ENCODE data around the gene HSH2D.

The HSH2D gene

DNA sequence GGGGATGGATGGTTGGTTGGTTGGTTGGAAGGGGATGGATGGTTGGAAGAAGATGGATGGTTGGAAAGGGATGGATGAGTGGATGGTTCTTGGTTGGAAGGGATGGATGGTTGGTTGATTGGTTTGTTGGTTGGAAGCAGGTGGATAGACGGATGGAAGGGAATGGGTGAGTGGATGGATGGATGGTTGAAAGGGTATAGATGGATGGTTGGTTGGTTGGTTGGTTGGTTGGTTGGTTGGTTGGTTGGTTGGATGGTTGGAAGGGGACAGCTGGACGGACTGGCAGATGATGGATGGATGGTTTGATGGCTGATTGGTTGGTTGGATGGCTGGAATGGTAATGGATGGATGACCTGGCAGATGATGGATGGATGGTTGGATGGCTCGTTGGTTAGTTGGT lies 11.8 kb upstream of the HSH2D start:
- intact Hi-C loops (cut with micrococcal nuclease) = no loop called here
- no peak overlapping the region for H3K27ac Mint-ChIP-seq
- no peaks in the 10 kb centered on the region for H3K27me3 Mint-ChIP-seq
- peaks cover 48% of the 10 kb centered on the region for H3K4me1 Mint-ChIP-seq (ENCODE audit: low read depth)
- H3K9me3 Mint-ChIP-seq = peaks cover 13% of the 10 kb centered on the region
- peaks cover 88% of the 10 kb centered on the region for H3K36me3 Mint-ChIP-seq (ENCODE audit: low read depth)
- no peak overlapping the region for H3K4me3 Mint-ChIP-seq

- H3K4me1 Mint-ChIP-seq (ENCODE audit: low read depth) = peaks cover 54% of the 10 kb centered on the region
- no peaks in the 10 kb centered on the region for H3K27me3 Mint-ChIP-seq
- H3K9me3 Mint-ChIP-seq = peaks cover 13% of the 10 kb centered on the region
- intact Hi-C loops (cut with micrococcal nuclease) = no loop called here
- no peak overlapping the region for H3K4me3 Mint-ChIP-seq
- no peak overlapping the region for H3K27ac Mint-ChIP-seq
- H3K36me3 Mint-ChIP-seq (ENCODE audit: low read depth) = peaks cover 66% of the 10 kb centered on the region
Observed at GRCh38 chr19:16133818-16134217, 9.7 kb upstream of the HSH2D start.

GRCh38 chr19:16134510-16134909 lies 9.0 kb upstream of the HSH2D start:
- Mint-ChIP-seq H3K4me3 (no peak overlapping the region), H3K4me1 (ENCODE audit: low read depth) (peaks cover 58% of the 10 kb centered on the region), H3K9me3 (peaks cover 13% of the 10 kb centered on the region), H3K27me3 (no peaks in the 10 kb centered on the region), H3K27ac (no peak overlapping the region), H3K36me3 (ENCODE audit: low read depth) (peaks cover 59% of the 10 kb centered on the region)
- intact Hi-C loops (cut with micrococcal nuclease) = no loop called here

DNA sequence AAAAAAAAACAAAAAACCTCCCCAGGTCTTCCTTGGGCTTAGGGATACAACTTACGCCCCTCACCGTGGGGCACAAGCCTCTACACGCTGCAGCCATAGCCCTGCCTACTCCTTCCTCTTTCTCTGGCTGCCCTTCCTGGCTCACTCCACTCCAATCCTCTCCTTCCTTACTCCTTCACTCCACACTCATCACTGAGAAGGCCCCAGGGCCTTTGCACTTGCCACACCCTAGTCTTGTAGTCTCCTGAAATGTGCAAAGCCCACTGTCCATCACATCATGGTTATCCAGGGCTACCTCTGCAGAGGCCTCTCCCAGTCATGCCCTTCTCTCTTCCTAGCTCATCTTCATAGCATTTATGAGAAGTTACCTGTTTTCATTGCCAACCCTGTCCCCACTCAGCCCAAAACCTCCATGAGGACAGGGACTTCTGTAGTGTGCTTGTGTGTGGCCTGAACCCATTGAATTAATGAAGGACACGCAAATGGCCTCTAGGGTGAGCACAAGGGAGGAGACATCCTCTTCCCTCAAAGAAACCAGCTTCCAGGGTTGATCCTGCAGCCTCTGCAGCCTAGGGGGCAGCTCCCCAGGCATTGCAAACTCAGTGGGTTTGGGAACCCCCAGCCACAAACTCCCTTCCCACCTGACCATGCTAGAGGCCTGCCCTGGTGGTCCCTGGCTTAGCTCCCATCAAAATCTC lies 7.9 kb upstream of the HSH2D start:
- Mint-ChIP-seq H3K9me3 (peaks cover 13% of the 10 kb centered on the region), H3K4me1 (ENCODE audit: low read depth) (peaks cover 58% of the 10 kb centered on the region), H3K27ac (peak overlapping the region; percentile 25), H3K4me3 (no peak overlapping the region), H3K27me3 (no peaks in the 10 kb centered on the region), H3K36me3 (ENCODE audit: low read depth) (peaks cover 49% of the 10 kb centered on the region)
- intact Hi-C loops (cut with micrococcal nuclease) = no loop called here

GRCh38 chr19:16136185-16136999 lies 7.1 kb upstream of the HSH2D start:
- H3K9me3 Mint-ChIP-seq = peaks cover 6% of the 10 kb centered on the region
- no peak overlapping the region for H3K4me3 Mint-ChIP-seq
- peaks cover 62% of the 10 kb centered on the region for H3K4me1 Mint-ChIP-seq (ENCODE audit: low read depth)
- H3K27me3 Mint-ChIP-seq = no peaks in the 10 kb centered on the region
- H3K36me3 Mint-ChIP-seq (ENCODE audit: low read depth) = peaks cover 40% of the 10 kb centered on the region
- intact Hi-C loops (cut with micrococcal nuclease) = no loop called here
- peak overlapping the region; percentile 25 for H3K27ac Mint-ChIP-seq

DNA sequence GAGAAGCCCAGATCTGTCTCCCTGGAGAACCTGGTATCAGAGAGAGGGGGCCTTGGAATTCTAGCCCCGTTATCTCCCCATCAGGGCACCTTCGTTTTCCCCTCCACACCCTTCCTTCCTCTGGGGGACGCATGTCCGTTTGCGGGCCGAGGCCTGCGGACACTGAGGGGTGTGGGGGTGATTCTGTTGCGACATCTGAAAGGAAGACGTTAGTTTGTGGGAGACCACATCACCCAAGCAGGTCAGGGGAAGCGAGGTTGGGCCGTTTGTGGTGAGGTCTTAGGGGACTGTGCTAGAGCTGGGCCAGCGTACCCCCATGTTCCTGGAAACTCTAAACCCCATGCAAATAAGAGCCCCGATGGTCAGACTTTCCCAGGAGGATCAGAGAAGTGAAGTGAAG lies 3.7 kb upstream of the HSH2D start:
- intact Hi-C loops (cut with micrococcal nuclease) = loop anchor here (5.0 kb wide), 1 partner anchor 48 kb away; the partner anchor contains the start of gene FAM32A
- no peak overlapping the region for H3K4me3 Mint-ChIP-seq
- no peaks in the 10 kb centered on the region for H3K9me3 Mint-ChIP-seq

DNA sequence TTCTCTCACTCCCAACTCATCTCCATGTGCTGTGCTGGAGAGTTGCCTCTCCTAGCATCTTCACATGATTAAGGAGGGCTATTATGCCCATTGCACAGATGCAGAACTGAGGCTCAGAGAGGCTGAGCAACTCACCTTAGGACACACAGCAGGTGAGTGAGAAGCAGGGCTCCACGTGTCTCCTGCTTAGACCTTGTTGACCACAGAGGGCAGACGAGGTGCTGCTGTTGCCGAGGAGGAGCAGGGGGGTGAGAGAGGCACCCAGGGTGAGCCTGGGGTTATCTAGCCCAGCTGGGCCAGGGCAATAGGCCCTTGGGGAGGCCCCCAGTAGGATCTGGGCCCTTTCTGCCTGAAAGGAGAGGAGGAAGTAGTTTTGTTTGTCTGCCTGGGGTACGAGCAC lies 2.4 kb upstream of the HSH2D start:
- Mint-ChIP-seq H3K36me3 (ENCODE audit: low read depth) (peaks cover 12% of the 10 kb centered on the region), H3K4me1 (ENCODE audit: low read depth) (peaks cover 72% of the 10 kb centered on the region), H3K4me3 (no peak overlapping the region), H3K9me3 (no peaks in the 10 kb centered on the region), H3K27me3 (no peaks in the 10 kb centered on the region), H3K27ac (peak overlapping the region; percentile 73)
- intact Hi-C loops (cut with micrococcal nuclease) = loop anchor here (5.0 kb wide), 1 partner anchor 46 kb away; the partner anchor contains the start of gene FAM32A

More for the DNA sequence above, 3.7 kb upstream of the HSH2D start:
- H3K36me3 Mint-ChIP-seq (ENCODE audit: low read depth) = peaks cover 18% of the 10 kb centered on the region
- no peaks in the 10 kb centered on the region for H3K27me3 Mint-ChIP-seq
- peak overlapping the region; percentile 75 for H3K27ac Mint-ChIP-seq
- H3K4me1 Mint-ChIP-seq (ENCODE audit: low read depth) = peaks cover 72% of the 10 kb centered on the region

DNA sequence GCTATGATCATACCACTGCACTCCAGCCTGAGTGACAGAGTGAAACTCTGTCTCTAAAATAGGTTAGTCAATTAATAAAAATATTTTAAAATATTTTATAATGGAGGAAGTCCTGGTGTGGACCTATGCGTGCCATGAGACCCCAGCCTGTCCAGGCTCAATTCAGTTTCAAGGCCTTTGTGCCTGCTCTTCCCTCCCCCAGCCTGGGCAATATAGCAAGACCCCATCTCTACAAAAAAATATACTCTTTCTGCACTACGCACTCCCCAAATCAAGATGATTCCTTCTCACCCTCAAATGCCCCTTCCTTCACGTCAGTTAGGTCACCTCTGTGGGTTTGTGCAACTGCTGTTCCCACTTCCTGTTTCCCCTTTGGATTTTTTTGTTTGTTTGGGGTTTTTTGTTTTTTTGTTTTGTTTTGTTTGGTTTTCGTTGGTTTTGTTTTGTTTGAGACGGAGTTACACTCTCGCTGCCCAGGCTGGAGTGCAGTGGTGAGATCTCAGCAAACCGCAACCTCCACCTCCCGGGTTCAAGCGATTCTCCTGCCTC lies 1.4 kb upstream of the HSH2D start:
- H3K27me3 Mint-ChIP-seq = no peaks in the 10 kb centered on the region
- intact Hi-C loops (cut with micrococcal nuclease) = loop anchor here (5.0 kb wide), 1 partner anchor 45 kb away; the partner anchor contains the start of gene FAM32A
- H3K4me3 Mint-ChIP-seq = peak overlapping the region; percentile 89
- H3K36me3 Mint-ChIP-seq (ENCODE audit: low read depth) = peaks cover 12% of the 10 kb centered on the region
- peak overlapping the region; percentile 97 for H3K27ac Mint-ChIP-seq
- no peaks in the 10 kb centered on the region for H3K9me3 Mint-ChIP-seq
- peaks cover 68% of the 10 kb centered on the region for H3K4me1 Mint-ChIP-seq (ENCODE audit: low read depth)

DNA sequence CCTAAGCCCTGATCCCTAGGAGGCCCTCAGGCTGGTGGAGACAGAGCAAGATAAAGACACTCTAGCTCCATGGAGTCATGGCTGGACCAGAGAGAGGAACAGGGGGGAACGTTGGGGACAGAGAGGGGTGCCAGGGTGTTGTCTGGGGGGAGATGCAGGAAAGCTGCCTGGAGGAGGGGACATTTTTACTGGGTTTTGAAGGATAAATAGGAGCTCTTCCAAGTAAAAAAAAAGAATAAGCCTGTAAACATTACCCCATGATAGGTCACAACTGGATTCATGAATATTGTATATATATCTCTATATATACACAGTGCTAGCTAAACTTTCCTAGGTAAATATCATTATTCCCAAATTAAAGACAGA lies 714 bp downstream of the HSH2D start:
- Mint-ChIP-seq H3K4me1 (ENCODE audit: low read depth) (peaks cover 70% of the 10 kb centered on the region), H3K27me3 (no peaks in the 10 kb centered on the region), H3K9me3 (no peaks in the 10 kb centered on the region), H3K36me3 (ENCODE audit: low read depth) (peaks cover 18% of the 10 kb centered on the region), H3K4me3 (peak overlapping the region; percentile 89), H3K27ac (peak overlapping the region; percentile 97)
- intact Hi-C loops (cut with micrococcal nuclease) = loop anchor here (5.0 kb wide), 1 partner anchor 43 kb away; the partner anchor contains the start of gene FAM32A

DNA sequence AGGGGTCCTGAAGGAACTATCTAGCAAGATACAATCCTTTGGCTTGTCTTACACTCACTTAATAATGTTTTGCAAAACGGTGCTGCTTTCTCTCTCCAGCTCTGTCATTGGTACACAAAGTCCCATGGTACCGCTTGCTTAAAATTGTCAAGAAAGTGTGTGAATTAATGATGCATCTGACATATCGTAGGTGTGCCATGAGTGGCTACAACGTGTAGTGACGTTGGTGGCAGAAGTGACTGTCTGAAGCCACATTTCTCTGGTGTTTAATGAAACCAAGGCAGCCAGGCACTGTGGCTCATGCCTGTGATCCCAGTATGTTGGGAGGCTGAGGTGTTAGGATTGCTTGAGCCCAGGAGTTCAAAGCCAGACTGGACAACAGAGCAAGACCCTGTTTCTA lies 2.6 kb downstream of the HSH2D start:
- H3K36me3 Mint-ChIP-seq (ENCODE audit: low read depth) = peaks cover 26% of the 10 kb centered on the region
- intact Hi-C loops (cut with micrococcal nuclease) = no loop called here
- H3K27me3 Mint-ChIP-seq = no peaks in the 10 kb centered on the region
- H3K4me1 Mint-ChIP-seq (ENCODE audit: low read depth) = peaks cover 70% of the 10 kb centered on the region
- H3K4me3 Mint-ChIP-seq = peak overlapping the region; percentile 68
- H3K27ac Mint-ChIP-seq = peak overlapping the region; percentile 97
- H3K9me3 Mint-ChIP-seq = no peaks in the 10 kb centered on the region

- H3K4me3 Mint-ChIP-seq = peak overlapping the region; percentile 52
- no peaks in the 10 kb centered on the region for H3K9me3 Mint-ChIP-seq
- no peaks in the 10 kb centered on the region for H3K27me3 Mint-ChIP-seq
- peaks cover 66% of the 10 kb centered on the region for H3K4me1 Mint-ChIP-seq (ENCODE audit: low read depth)
- H3K27ac Mint-ChIP-seq = peak overlapping the region; percentile 95
- H3K36me3 Mint-ChIP-seq (ENCODE audit: low read depth) = peaks cover 45% of the 10 kb centered on the region
- intact Hi-C loops (cut with micrococcal nuclease) = no loop called here
Observed at GRCh38 chr19:16148443-16149229, 5.2 kb downstream of the HSH2D start.

DNA sequence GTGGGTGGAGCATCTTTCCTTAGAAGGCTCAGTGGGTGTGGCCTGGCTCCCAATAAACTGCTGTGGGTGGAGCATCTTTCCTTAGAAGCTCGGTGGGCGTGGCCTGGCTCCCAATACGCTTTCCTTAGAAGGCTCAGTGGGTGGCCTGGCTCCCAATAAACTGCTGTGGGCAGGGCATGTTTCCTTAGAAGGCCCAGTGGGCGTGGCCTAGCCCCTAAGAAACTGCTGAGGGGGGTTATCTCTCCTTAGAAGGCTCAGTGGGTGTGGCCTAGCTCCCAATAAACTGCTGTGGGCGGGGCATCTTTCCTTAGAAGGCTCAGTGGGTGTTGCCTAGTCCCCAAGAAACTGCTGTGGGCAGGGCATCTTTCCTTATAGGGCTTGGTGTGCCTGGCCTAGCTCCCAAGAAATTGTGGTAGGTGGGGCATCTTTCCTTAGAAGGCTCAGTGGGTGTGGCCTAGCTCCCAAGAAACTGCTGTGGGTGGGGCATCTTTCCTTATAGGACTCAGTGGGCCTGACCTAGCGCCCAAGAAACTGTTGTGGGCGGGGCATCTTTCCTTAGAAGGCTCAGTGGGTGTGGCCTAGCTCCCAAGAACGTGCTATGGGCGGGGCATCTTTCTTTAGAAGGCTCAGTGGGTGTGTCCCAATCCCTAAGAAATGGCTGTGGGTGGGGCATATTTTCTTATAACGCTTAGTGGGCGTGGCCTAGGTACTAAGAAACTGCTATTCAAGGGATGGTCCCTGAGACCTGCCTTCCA lies 10.3 kb downstream of the HSH2D start:
- Mint-ChIP-seq H3K4me1 (ENCODE audit: low read depth) (peaks cover 78% of the 10 kb centered on the region), H3K4me3 (no peak overlapping the region), H3K36me3 (ENCODE audit: low read depth) (peaks cover 82% of the 10 kb centered on the region), H3K27ac (no peak overlapping the region), H3K27me3 (no peaks in the 10 kb centered on the region), H3K9me3 (no peaks in the 10 kb centered on the region)
- intact Hi-C loops (cut with micrococcal nuclease) = no loop called here

- H3K4me3 Mint-ChIP-seq = no peak overlapping the region
- H3K4me1 Mint-ChIP-seq (ENCODE audit: low read depth) = peaks cover 75% of the 10 kb centered on the region
Observed at GRCh38 chr19:16154557-16154956, 11.1 kb downstream of the HSH2D start.

More at GRCh38 chr19:16154557-16154956, 11.1 kb downstream of the HSH2D start:
- no peaks in the 10 kb centered on the region for H3K9me3 Mint-ChIP-seq
- H3K27ac Mint-ChIP-seq = no peak overlapping the region
- intact Hi-C loops (cut with micrococcal nuclease) = no loop called here
- peaks cover 75% of the 10 kb centered on the region for H3K36me3 Mint-ChIP-seq (ENCODE audit: low read depth)
- H3K27me3 Mint-ChIP-seq = no peaks in the 10 kb centered on the region

Data from dendritic cell treated with granulocyte-macrophage colony-stimulating factor and Interleukin-4, amounts not matched to agents 40 ng/mL and 50 ng/mL, for 4 days (primary cell).